Esophagus squamous epithelium (tissue), 4 donors: Measurements from ENCODE around the gene COL20A1.

ENCODE experiments used
- POLR2A ChIP-seq, 4 donors: fragments of 450-650 bp; IDR thresholded peaks; one replicate each; pipeline ENCODE4 v1.6.1; 2017; ENCODE audit warnings: antibody characterized with exemption in 4 of 4, mild to moderate bottlenecking in 4 of 4, moderate library complexity in 3 of 4
- TF ChIP-seq, protein P1 (sequence below), 6 experiments: fragments of 450-650 bp in 4 of 6; fragments of 200-600 bp in 2 of 6; sonication (generic) in 2 of 6; IDR thresholded peaks; one replicate each; pipeline ENCODE4 v1.5.1; 2016 to 2019; ENCODE audit warnings: antibody characterized with exemption in 6 of 6, mild to moderate bottlenecking in 4 of 6, moderate library complexity in 4 of 6

GRCh38 chr20:63350597-63351325 lies 57.8 kb downstream of the COL20A1 start:
- TF ChIP-seq, protein P1, sequence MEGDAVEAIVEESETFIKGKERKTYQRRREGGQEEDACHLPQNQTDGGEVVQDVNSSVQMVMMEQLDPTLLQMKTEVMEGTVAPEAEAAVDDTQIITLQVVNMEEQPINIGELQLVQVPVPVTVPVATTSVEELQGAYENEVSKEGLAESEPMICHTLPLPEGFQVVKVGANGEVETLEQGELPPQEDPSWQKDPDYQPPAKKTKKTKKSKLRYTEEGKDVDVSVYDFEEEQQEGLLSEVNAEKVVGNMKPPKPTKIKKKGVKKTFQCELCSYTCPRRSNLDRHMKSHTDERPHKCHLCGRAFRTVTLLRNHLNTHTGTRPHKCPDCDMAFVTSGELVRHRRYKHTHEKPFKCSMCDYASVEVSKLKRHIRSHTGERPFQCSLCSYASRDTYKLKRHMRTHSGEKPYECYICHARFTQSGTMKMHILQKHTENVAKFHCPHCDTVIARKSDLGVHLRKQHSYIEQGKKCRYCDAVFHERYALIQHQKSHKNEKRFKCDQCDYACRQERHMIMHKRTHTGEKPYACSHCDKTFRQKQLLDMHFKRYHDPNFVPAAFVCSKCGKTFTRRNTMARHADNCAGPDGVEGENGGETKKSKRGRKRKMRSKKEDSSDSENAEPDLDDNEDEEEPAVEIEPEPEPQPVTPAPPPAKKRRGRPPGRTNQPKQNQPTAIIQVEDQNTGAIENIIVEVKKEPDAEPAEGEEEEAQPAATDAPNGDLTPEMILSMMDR (IDR thresholded peaks at IDR 0.05), result no peak
- no peak for TF ChIP-seq POLR2A (IDR thresholded peaks at IDR 0.05)
